ENCODE measurements around the gene KCTD6. TPM values are rescaled to one million over a fixed set of nuclear protein-coding genes. Genes with fewer than 3 reads are reported as not detected.

The KCTD6 gene
- total and polyA plus RNA-seq, 8 donors, result 5.4 to 16.7 (median 11.3) TPM; not detected in 2

- no peaks in the 10 kb centered on the region for H3K4me1 ChIP-seq
- intact Hi-C loops (cut with DNase I; ENCODE audit: low total_unique reads), result no loop called here
- no peaks in the 10 kb centered on the region for H3K9me3 ChIP-seq
- no peak for TF ChIP-seq POLR2A (IDR thresholded peaks at IDR 0.05)
- TF ChIP-seq CTCF (IDR thresholded peaks at IDR 0.05), result no peak
- TF ChIP-seq POLR2AphosphoS5 (IDR thresholded peaks at IDR 0.05), result no peak
- TF ChIP-seq EP300 (IDR thresholded peaks at IDR 0.05), result no peak
- no peak overlapping the region for H3K27ac ChIP-seq
- H3K27me3 ChIP-seq, result no peaks in the 10 kb centered on the region
- 43 to 57% (median 49%) methylated on average over 8 of the region's 8 CpGs for WGBS, 5 donors
- no peaks in the 10 kb centered on the region for H3K36me3 ChIP-seq
- no peak for DNase-seq
- H3K4me3 ChIP-seq, result no peak overlapping the region
These were observed 8.8 kb upstream of the KCTD6 start for GRCh38 chr3:58482917-58483636.

- 75 to 78% (median 76%) methylated on average over 7 of the region's 7 CpGs for WGBS, 5 donors
- no peaks in the 10 kb centered on the region for H3K4me1 ChIP-seq
- TF ChIP-seq EP300 (IDR thresholded peaks at IDR 0.05), result no peak
- TF ChIP-seq POLR2AphosphoS5 (IDR thresholded peaks at IDR 0.05), result no peak
- no peak for TF ChIP-seq POLR2A (IDR thresholded peaks at IDR 0.05)
- no peak for TF ChIP-seq CTCF (IDR thresholded peaks at IDR 0.05)
- H3K27ac ChIP-seq, result no peak overlapping the region
- H3K36me3 ChIP-seq, result no peaks in the 10 kb centered on the region
- no peak overlapping the region for H3K4me3 ChIP-seq
- no peaks in the 10 kb centered on the region for H3K27me3 ChIP-seq
- H3K9me3 ChIP-seq, result no peaks in the 10 kb centered on the region
- intact Hi-C loops (cut with DNase I; ENCODE audit: low total_unique reads), result no loop called here
- DNase-seq, result no peak
These were observed 7.7 kb upstream of the KCTD6 start for GRCh38 chr3:58484045-58484721.

GRCh38 chr3:58484722-58485069 is 7.2 kb upstream of the KCTD6 start:
- DNase-seq, result no peak
- Histone ChIP-seq H3K27me3 (no peaks in the 10 kb centered on the region), H3K4me3 (no peak overlapping the region), H3K4me1 (peaks cover 0 to under 1% (median 0%) of the 10 kb centered on the region in 4 donors), H3K27ac (no peak overlapping the region), H3K36me3 (no peaks in the 10 kb centered on the region), H3K9me3 (no peaks in the 10 kb centered on the region)
- intact Hi-C loops (cut with DNase I; ENCODE audit: low total_unique reads), result no loop called here
- 71 to 90% (median 82%) methylated on average over 3 of the region's 3 CpGs for WGBS, 5 donors
- TF ChIP-seq POLR2A (IDR thresholded peaks at IDR 0.05) (no peak), EP300 (IDR thresholded peaks at IDR 0.05) (no peak)

GRCh38 chr3:58485801-58486435 is 6.0 kb upstream of the KCTD6 start:
- no peak overlapping the region for H3K4me3 ChIP-seq
- WGBS, 5 donors, result 71 to 91% (median 77%) methylated on average over 6 of the region's 6 CpGs
- H3K36me3 ChIP-seq, result no peaks in the 10 kb centered on the region

More at GRCh38 chr3:58485801-58486435, 6.0 kb upstream of the KCTD6 start:
- TF ChIP-seq POLR2A (IDR thresholded peaks at IDR 0.05) (no peak), CTCF (IDR thresholded peaks at IDR 0.05) (no peak), EP300 (IDR thresholded peaks at IDR 0.05) (no peak), POLR2AphosphoS5 (IDR thresholded peaks at IDR 0.05) (no peak)
- Histone ChIP-seq H3K9me3 (no peaks in the 10 kb centered on the region), H3K27me3 (no peaks in the 10 kb centered on the region), H3K27ac (no peak overlapping the region), H3K4me1 (peaks cover 0 to 12% (median 2%) of the 10 kb centered on the region in 4 donors)
- intact Hi-C loops (cut with DNase I; ENCODE audit: low total_unique reads), result no loop called here
- no peak for DNase-seq
